DND-41 (cell line): ENCODE data around the gene P2RX1.

Source experiments
- CTCF ChIP-seq: IDR thresholded peaks from 2 replicates; pipeline ENCODE4 v1.5.1; 2012; ENCODE audit warnings: borderline replicate concordance, low read length, moderate library complexity, mild to moderate bottlenecking; ENCODE audit not compliant: poor library complexity, severe bottlenecking; ENCODE audit errors: extremely low read depth
- EZH2 ChIP-seq: IDR thresholded peaks from 3 replicates; pipeline ENCODE4 v1.6.1; 2012; ENCODE audit warnings: borderline replicate concordance, low read depth, mild to moderate bottlenecking, moderate library complexity, low read length, inconsistent platforms; ENCODE audit not compliant: severe bottlenecking

GRCh38 chr17:3964203-3965117 is 48.2 kb upstream of the P2RX1 start, which contains the start of gene ATP2A3:
- TF ChIP-seq CTCF (no peak), EZH2 (no peak)
